IMR-90 (cell line): ENCODE results near the gene FFAR3. TPM values are rescaled to one million over a fixed set of nuclear protein-coding genes. Genes with fewer than 3 reads are reported as not detected.

ENCODE experiments used
- ATAC-seq: fragments of 200-7000 bp; cut with Tn5 transposase; 2 replicates; pipeline ENCODE4 v1.9.1; 2020; ENCODE audit warnings: low read depth, mild to moderate bottlenecking, moderate library complexity
- BruUV-seq: library from RNA; stranded (reverse); fragments of 400-500 nt; replicated peaks from 2 replicates; lab custom pipeline; 2021; lab: Mats Ljungman, UMichigan
- CTCF ChIA-PET: fragments of 300-600 bp; formaldehyde crosslinking; extraction: SDS; loops from one replicate; lab custom pipeline; 2021; ENCODE audit warnings: antibody characterized with exemption; lab: Yijun Ruan, JAX
- POLR2A ChIA-PET: fragments of 300-600 bp; sonication (Branson Sonifier 250); formaldehyde crosslinking; loops from one replicate; lab custom pipeline; 2022; ENCODE audit warnings: antibody characterized with exemption; ENCODE audit not compliant: unreplicated experiment; lab: Charles Lee
- DNase-seq: peaks from one replicate; pipeline ENCODE4 v3.0.0; 2013
- H2AFZ ChIP-seq: replicated peaks from 2 replicates; pipeline ENCODE3; 2013; ENCODE audit warnings: low read length, mild to moderate bottlenecking; ENCODE audit not compliant: poor library complexity
- H2AK5ac ChIP-seq: 2 replicates; pipeline ENCODE4 v1.6.1; 2013; ENCODE audit warnings: low read depth, low read length, inconsistent platforms
- H2AK9ac ChIP-seq: replicated peaks from 2 replicates; pipeline ENCODE3; 2013; ENCODE audit warnings: mild to moderate bottlenecking, low read depth, low read length, moderate library complexity; ENCODE audit not compliant: poor library complexity
- H2BK120ac ChIP-seq: 2 replicates; pipeline ENCODE4 v1.6.1; 2013; ENCODE audit warnings: low read depth, low read length, inconsistent platforms
- H2BK15ac ChIP-seq: 3 replicates; pipeline ENCODE4 v1.6.1; 2013; ENCODE audit warnings: low read depth, low read length, inconsistent platforms
- H2BK20ac ChIP-seq: 2 replicates; pipeline ENCODE4 v1.6.1; 2013; ENCODE audit warnings: low read depth, mild to moderate bottlenecking, inconsistent platforms, low read length, moderate library complexity
- H2BK5ac ChIP-seq: 2 replicates; pipeline ENCODE4 v1.6.1; 2013; ENCODE audit warnings: mild to moderate bottlenecking, low read depth, low read length, inconsistent platforms; ENCODE audit not compliant: poor library complexity, severe bottlenecking
- H3K14ac ChIP-seq: replicated peaks from 2 replicates; pipeline ENCODE4 v1.6.1; 2013; ENCODE audit warnings: low read depth, low read length, inconsistent platforms
- H3K18ac ChIP-seq: 2 replicates; pipeline ENCODE4 v1.6.1; 2013; ENCODE audit warnings: low read depth, low read length, control low read depth
- H3K23ac ChIP-seq: 2 replicates; pipeline ENCODE4 v1.6.1; 2013; ENCODE audit warnings: low read depth, low read length, inconsistent platforms
- H3K27ac ChIP-seq: 2 replicates; pipeline ENCODE4 v1.5.1; 2013; ENCODE audit warnings: mild to moderate bottlenecking, control low read depth, low read length; ENCODE audit not compliant: insufficient read depth
- H3K27me3 ChIP-seq: 2 replicates; pipeline ENCODE4 v1.6.1; 2013; ENCODE audit warnings: low read length; ENCODE audit not compliant: control insufficient read depth, insufficient read depth
- H3K36me3 ChIP-seq: 2 replicates; pipeline ENCODE4 v1.6.1; 2013; ENCODE audit warnings: low read length, mixed read lengths; ENCODE audit not compliant: control insufficient read depth, insufficient read depth
- H3K4ac ChIP-seq: 2 replicates; pipeline ENCODE4 v1.6.1; 2013; ENCODE audit warnings: low read depth, low read length, inconsistent platforms
- H3K4me1 ChIP-seq: 2 replicates; pipeline ENCODE4 v1.6.1; 2013; ENCODE audit warnings: low read length, mixed read lengths; ENCODE audit not compliant: control insufficient read depth, insufficient read depth
- H3K4me2 ChIP-seq: 2 replicates; pipeline ENCODE4 v1.6.1; 2013; ENCODE audit warnings: low read depth, mild to moderate bottlenecking, control low read depth, low read length, moderate library complexity
- H3K4me3 ChIP-seq: 2 replicates; pipeline ENCODE4 v1.5.1; 2013; ENCODE audit warnings: low read depth, mild to moderate bottlenecking, control low read depth, low read length, moderate library complexity; ENCODE audit not compliant: insufficient read depth
- H3K56ac ChIP-seq: 2 replicates; pipeline ENCODE4 v1.6.1; 2013; ENCODE audit warnings: low read length, inconsistent platforms; ENCODE audit not compliant: insufficient read depth; ENCODE audit errors: extremely low read depth
- H3K79me1 ChIP-seq, 2 experiments: 2 replicates each; pipeline ENCODE4 v1.6.1; 2013; ENCODE audit warnings: low read length in 2 of 2, inconsistent platforms in 1 of 2, low read depth in 1 of 2
- H3K9ac ChIP-seq: 2 replicates; pipeline ENCODE4 v1.6.1; 2013; ENCODE audit warnings: low read depth, low read length, control low read depth
- H3K9me1 ChIP-seq: 2 replicates; pipeline ENCODE4 v1.6.1; 2013; ENCODE audit warnings: low read length, inconsistent platforms; ENCODE audit not compliant: insufficient read depth
- H3K9me3 ChIP-seq: 2 replicates; pipeline ENCODE4 v1.6.1; 2013; ENCODE audit warnings: low read length; ENCODE audit not compliant: control insufficient read depth, insufficient read depth
- H4K20me1 ChIP-seq: 2 replicates; pipeline ENCODE4 v1.6.1; 2013; ENCODE audit warnings: low read length, inconsistent platforms; ENCODE audit not compliant: insufficient read depth
- H4K5ac ChIP-seq: 2 replicates; pipeline ENCODE4 v1.6.1; 2013; ENCODE audit warnings: mild to moderate bottlenecking, low read depth, low read length, control low read depth
- H4K8ac ChIP-seq, 2 experiments: 2 replicates each; pipeline ENCODE4 v1.6.1; 2013; ENCODE audit warnings: low read depth in 2 of 2, low read length in 2 of 2, control low read depth in 1 of 2, inconsistent platforms in 1 of 2
- H4K91ac ChIP-seq: 2 replicates; pipeline ENCODE4 v1.6.1; 2013; ENCODE audit warnings: low read depth, low read length, inconsistent platforms; ENCODE audit not compliant: insufficient read depth
- BHLHE40 ChIP-seq: fragments of 150-350 bp; IDR thresholded peaks from 2 replicates; pipeline ENCODE4 v1.6.1; 2016; ENCODE audit warnings: mild to moderate bottlenecking, low read depth, low read length
- CEBPB ChIP-seq: IDR thresholded peaks from 2 replicates; pipeline ENCODE4 v1.6.1; 2012; ENCODE audit warnings: low read depth, low read length, improper control_type of control experiment
- CHD1 ChIP-seq: IDR thresholded peaks from 2 replicates; pipeline ENCODE4 v1.6.1; 2012; ENCODE audit warnings: low read depth, low read length, improper control_type of control experiment
- FOS ChIP-seq: fragments of 150-350 bp; IDR thresholded peaks from 2 replicates; pipeline ENCODE4 v1.6.1; 2016; ENCODE audit warnings: low read depth, low read length
- MAFK ChIP-seq: IDR thresholded peaks from 2 replicates; pipeline ENCODE4 v1.6.1; 2012; ENCODE audit warnings: low read depth, low read length, improper control_type of control experiment
- MAZ ChIP-seq: IDR thresholded peaks from 2 replicates; pipeline ENCODE4 v1.6.1; 2012; ENCODE audit warnings: low read depth, mild to moderate bottlenecking, low read length, improper control_type of control experiment, moderate library complexity, borderline replicate concordance
- MXI1 ChIP-seq: IDR thresholded peaks from 2 replicates; pipeline ENCODE4 v1.6.1; 2012; ENCODE audit warnings: low read depth, mild to moderate bottlenecking, low read length, moderate library complexity, borderline replicate concordance
- NFE2L2 ChIP-seq: fragments of 150-350 bp; IDR thresholded peaks from 2 replicates; pipeline ENCODE4 v1.6.1; 2016; ENCODE audit warnings: low read depth, mild to moderate bottlenecking, low read length
- POLR2A ChIP-seq: IDR thresholded peaks from 2 replicates; pipeline ENCODE4 v1.6.1; 2012; ENCODE audit warnings: mild to moderate bottlenecking, low read depth, low read length
- RAD21 ChIP-seq: IDR thresholded peaks from 2 replicates; pipeline ENCODE4 v1.6.1; 2012; ENCODE audit warnings: low read length, improper control_type of control experiment
- RFX5 ChIP-seq: IDR thresholded peaks from 2 replicates; pipeline ENCODE4 v1.8.0; 2012; ENCODE audit warnings: low read depth, mild to moderate bottlenecking, low read length, moderate library complexity
- SMC3 ChIP-seq: fragments of 150-350 bp; IDR thresholded peaks from 2 replicates; pipeline ENCODE4 v1.6.1; 2016; ENCODE audit warnings: low read depth, mild to moderate bottlenecking, antibody characterized with exemption, low read length, moderate library complexity
- WGBS, 2 experiments: methylation state at CpG; one replicate each; pipeline versions ENCODE4 v1.1.5 to v1.1.7; 2013; ENCODE audit warnings: missing lambda C conversion rate in 2 of 2; ENCODE audit not compliant: insufficient read length in 1 of 2; ENCODE audit errors: extremely low coverage in 2 of 2; 5-methylcytosine and 5-hydroxymethylcytosine counted together
- dilution Hi-C: fragments of 300-500 bp; cut with HindIII; formaldehyde crosslinking; loops from one replicate; pipeline ENCODE4 v1.14.3; 2018; ENCODE audit warnings: low sequenced_read_pairs; ENCODE audit not compliant: unreplicated experiment
- in situ Hi-C: fragments of 300-500 bp; cut with MboI; formaldehyde crosslinking; loops from 3 replicates; pipeline ENCODE4 v1.14.3; 2019; ENCODE audit warnings: low sequenced_read_pairs, inconsistent platforms, mixed read lengths
- intact Hi-C: fragments of 100-400 bp; cut with micrococcal nuclease; formaldehyde crosslinking; loops from 2 replicates; pipeline ENCODE4 v1.10.0; 2022
- polyA plus RNA-seq, 3 experiments: library from polyadenylated mRNA; depleted of rRNA; stranded (reverse); fragments of >200 nt; gene quantifications; 2 replicates each; pipeline ENCODE4 v1.2.3, GENCODE V29; 2012; ENCODE audit warnings: low replicate concordance in 1 of 3
- total RNA-seq: library from RNA; depleted of rRNA; stranded (reverse); fragments of >200 nt; gene quantifications from 2 replicates; pipeline ENCODE4 v1.2.3, GENCODE V29; 2012
- TF ChIP-seq, protein P1 (sequence below): fragments of 150-350 bp; IDR thresholded peaks from 2 replicates; pipeline ENCODE4 v1.6.1; 2017; ENCODE audit warnings: mild to moderate bottlenecking, antibody characterized with exemption, low read length, low read depth

The FFAR3 gene
- total and polyA plus RNA-seq, 2 of the 4 experiments (the other 2 are of a cell fraction): not detected

DNA sequence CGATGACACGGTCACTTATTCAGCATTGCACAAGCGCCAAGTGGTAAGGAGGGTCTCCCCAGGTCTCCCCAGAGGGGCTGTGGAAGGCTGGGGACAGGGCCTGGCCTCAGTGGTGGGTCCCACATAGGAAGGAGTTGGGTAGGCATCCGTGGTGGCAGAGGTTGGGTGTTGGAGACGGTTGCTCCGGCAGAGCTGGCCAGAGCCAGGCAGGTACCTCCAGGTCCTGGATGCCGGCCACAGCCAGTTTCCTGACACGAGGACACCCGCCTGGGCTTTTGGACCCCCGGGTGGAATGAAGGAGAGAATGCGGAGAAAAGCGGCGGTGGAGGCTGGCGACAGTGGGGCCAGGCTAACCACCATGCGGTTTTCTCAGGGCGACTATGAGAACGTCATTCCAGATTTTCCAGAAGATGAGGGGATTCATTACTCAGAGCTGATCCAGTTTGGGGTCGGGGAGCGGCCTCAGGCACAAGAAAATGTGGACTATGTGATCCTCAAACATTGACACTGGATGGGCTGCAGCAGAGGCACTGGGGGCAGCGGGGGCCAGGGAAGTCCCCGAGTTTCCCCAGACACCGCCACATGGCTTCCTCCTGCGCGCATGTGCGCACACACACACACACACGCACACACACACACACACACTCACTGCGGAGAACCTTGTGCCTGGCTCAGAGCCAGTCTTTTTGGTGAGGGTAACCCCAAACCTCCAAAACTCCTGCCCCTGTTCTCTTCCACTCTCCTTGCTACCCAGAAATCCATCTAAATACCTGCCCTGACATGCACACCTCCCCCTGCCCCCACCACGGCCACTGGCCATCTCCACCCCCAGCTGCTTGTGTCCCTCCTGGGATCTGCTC is 11.8 kb upstream of the FFAR3 start:
- H2AK5ac ChIP-seq: no peak overlapping the region
- TF ChIP-seq MAFK (no peak), FOS (no peak), RFX5 (no peak), NFE2L2 (no peak), CHD1 (no peak), CEBPB (no peak), MXI1 (no peak), SMC3 (no peak), MAZ (no peak), POLR2A (no peak), RAD21 (no peak), BHLHE40 (no peak)
- TF ChIP-seq, protein P1, sequence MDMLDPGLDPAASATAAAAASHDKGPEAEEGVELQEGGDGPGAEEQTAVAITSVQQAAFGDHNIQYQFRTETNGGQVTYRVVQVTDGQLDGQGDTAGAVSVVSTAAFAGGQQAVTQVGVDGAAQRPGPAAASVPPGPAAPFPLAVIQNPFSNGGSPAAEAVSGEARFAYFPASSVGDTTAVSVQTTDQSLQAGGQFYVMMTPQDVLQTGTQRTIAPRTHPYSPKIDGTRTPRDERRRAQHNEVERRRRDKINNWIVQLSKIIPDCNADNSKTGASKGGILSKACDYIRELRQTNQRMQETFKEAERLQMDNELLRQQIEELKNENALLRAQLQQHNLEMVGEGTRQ: no peak
- dilution Hi-C loops: no loop called here
- H4K20me1 ChIP-seq: no peaks in the 10 kb centered on the region
- 70% methylated on average over 10 of the region's 28 CpGs; no CpG with 5 or more reads in 1 of the 2 experiments for WGBS, 2 experiments
- ATAC-seq (no peak), DNase-seq (no peak)
- no peaks in the 10 kb centered on the region for H3K79me1 ChIP-seq
- no peak overlapping the region for H2BK20ac ChIP-seq
- in situ Hi-C loops: loop anchor here (25.0 kb wide), 1 partner anchor 241 kb away; the partner anchor contains the start of gene PMIS2
- H2BK5ac ChIP-seq: no peak overlapping the region
- H4K91ac ChIP-seq: no peak overlapping the region
- no TSS peak for BruUV-seq
- H3K4me3 ChIP-seq: no peak overlapping the region
- CTCF ChIA-PET: no interaction called here
- peaks cover 11% of the 10 kb centered on the region for H3K27me3 ChIP-seq
- POLR2A ChIA-PET: no interaction called here
- no peaks in the 10 kb centered on the region for H3K9me3 ChIP-seq
- H3K14ac ChIP-seq: no peak overlapping the region
- H2BK120ac ChIP-seq: no peak overlapping the region
- no peak overlapping the region for H3K56ac ChIP-seq
- no peak overlapping the region for H3K23ac ChIP-seq
- no peak overlapping the region for H2AFZ ChIP-seq
- intact Hi-C loops: no loop called here
- no peak overlapping the region for H3K27ac ChIP-seq
- no peak overlapping the region for H3K9ac ChIP-seq
- H3K9me1 ChIP-seq: no peaks in the 10 kb centered on the region
- H3K4me2 ChIP-seq: no peak overlapping the region
- no peak overlapping the region for H2BK15ac ChIP-seq
- no peaks in the 10 kb centered on the region for H3K36me3 ChIP-seq
- no peak overlapping the region for H3K18ac ChIP-seq
- no peak overlapping the region for H3K4ac ChIP-seq
- H2AK9ac ChIP-seq: no peak overlapping the region
- H3K4me1 ChIP-seq: no peaks in the 10 kb centered on the region
- H4K8ac ChIP-seq: no peak overlapping the region
- no peak overlapping the region for H4K5ac ChIP-seq
